ENCODE results near the gene MCU.
"Not testable (repeated sequence)": the region's sequence is repeated elsewhere in the genome, so short reads cannot be mapped to it uniquely, and the experiment has no call there.

Gene MCU

GRCh38 chr10:72687035-72687434, 4.9 kb upstream of the MCU start:
- no peak for DNase-seq (ENCODE audit: low read depth)

GRCh38 chr10:72688208-72688651, 3.7 kb upstream of the MCU start:
- peak; percentile 58 for DNase-seq (ENCODE audit: low read depth)

- DNase-seq (ENCODE audit: low read depth) = no peak
These were observed 2.3 kb upstream of the MCU start for GRCh38 chr10:72689660-72690059.

- DNase-seq (ENCODE audit: low read depth) = no peak
These were observed 1.7 kb upstream of the MCU start for GRCh38 chr10:72690071-72690755.

GRCh38 chr10:72691470-72691862, 477 bp upstream of the MCU start:
- DNase-seq (ENCODE audit: low read depth) = no peak

- no peak for DNase-seq (ENCODE audit: low read depth)
These were observed 726 bp downstream of the MCU start for GRCh38 chr10:72692744-72692993.

- DNase-seq (ENCODE audit: low read depth) = no peak
These were observed 1.2 kb downstream of the MCU start for GRCh38 chr10:72692994-72693781.

- DNase-seq (ENCODE audit: low read depth) = no peak
These were observed 2.8 kb downstream of the MCU start for GRCh38 chr10:72694476-72695369.

GRCh38 chr10:72695496-72695895, 3.6 kb downstream of the MCU start:
- DNase-seq (ENCODE audit: low read depth) = no peak

GRCh38 chr10:72697716-72698115, 5.8 kb downstream of the MCU start:
- DNase-seq (ENCODE audit: low read depth) = no peak

GRCh38 chr10:72702465-72702864, 10.5 kb downstream of the MCU start:
- DNase-seq (ENCODE audit: low read depth) = not testable (repeated sequence)

- peak; percentile 75 for DNase-seq (ENCODE audit: low read depth)
These were observed 11.1 kb downstream of the MCU start for GRCh38 chr10:72702868-72703581.

- no peak for DNase-seq (ENCODE audit: low read depth)
These were observed 12.2 kb downstream of the MCU start for GRCh38 chr10:72704117-72704516.

- DNase-seq (ENCODE audit: low read depth) = no peak
These were observed 17.1 kb downstream of the MCU start for GRCh38 chr10:72709041-72709440.

GRCh38 chr10:72712136-72712535, 20.2 kb downstream of the MCU start:
- DNase-seq (ENCODE audit: low read depth) = no peak

GRCh38 chr10:72719941-72720592, 28.1 kb downstream of the MCU start:
- no peak for DNase-seq (ENCODE audit: low read depth)

GRCh38 chr10:72720814-72721660, 29.1 kb downstream of the MCU start:
- no peak for DNase-seq (ENCODE audit: low read depth)

- no peak for DNase-seq (ENCODE audit: low read depth)
These were observed 35.2 kb downstream of the MCU start for GRCh38 chr10:72727130-72727529.

- DNase-seq (ENCODE audit: low read depth) = no peak
These were observed 36.5 kb downstream of the MCU start for GRCh38 chr10:72728462-72728861.

GRCh38 chr10:72729528-72729927, 37.6 kb downstream of the MCU start:
- DNase-seq (ENCODE audit: low read depth) = no peak

GRCh38 chr10:72730479-72730878, 38.5 kb downstream of the MCU start:
- DNase-seq (ENCODE audit: low read depth) = peak; percentile 57
